ENCODE data around the gene UBE2U. TPM values are rescaled to one million over a fixed set of nuclear protein-coding genes. Genes with fewer than 3 reads are reported as not detected.

The UBE2U gene
- total and polyA plus RNA-seq, 4 donors, result not detected

- ATAC-seq (ENCODE audit: low FRiP score), result no peak
- 68% methylated on average over 1 of the region's 1 CpG for WGBS, 2 donors
- no peaks in the 10 kb centered on the region for H3K27me3 ChIP-seq (ENCODE audit: control insufficient read depth in 1 of 2, insufficient read depth in 2 of 2, low read length in 1 of 2)
- no peaks in the 10 kb centered on the region for H3K36me3 ChIP-seq (ENCODE audit: control insufficient read depth in 1 of 2, insufficient read depth in 2 of 2, low read length in 1 of 2)
- H3K9me3 ChIP-seq (ENCODE audit: control insufficient read depth, low read length), result no peaks in the 10 kb centered on the region
- intact Hi-C loops (cut with DNase I), result loop anchor here (5.0 kb wide), 2 partner anchors 408 to 553 kb away; no protein-coding TSS in a partner anchor
- no peaks in the 10 kb centered on the region for H3K4me1 ChIP-seq (ENCODE audit: control insufficient read depth in 1 of 2, insufficient read depth in 2 of 2, low read length in 2 of 2)
- no peak overlapping the region for H3K4me3 ChIP-seq (ENCODE audit: low read length in 2 of 2)
- H3K27ac ChIP-seq (ENCODE audit: low read depth in 1 of 2, low read length in 2 of 2), result no peak overlapping the region
- no peak for DNase-seq
These were observed 66.1 kb downstream of the UBE2U start for GRCh38 chr1:64269558-64269884.

GRCh38 chr1:64280001-64280400 lies 76.6 kb downstream of the UBE2U start:
- Histone ChIP-seq H3K4me3 (ENCODE audit: low read length in 2 of 2) (no peak overlapping the region), H3K9me3 (ENCODE audit: control insufficient read depth, low read length) (no peaks in the 10 kb centered on the region), H3K27me3 (ENCODE audit: control insufficient read depth in 1 of 2, insufficient read depth in 2 of 2, low read length in 1 of 2) (peaks cover 0 to 2% of the 10 kb centered on the region in 2 donors), H3K27ac (ENCODE audit: low read depth in 1 of 2, low read length in 2 of 2) (no peak overlapping the region), H3K36me3 (ENCODE audit: control insufficient read depth in 1 of 2, insufficient read depth in 2 of 2, low read length in 1 of 2) (no peaks in the 10 kb centered on the region), H3K4me1 (ENCODE audit: control insufficient read depth in 1 of 2, insufficient read depth in 2 of 2, low read length in 2 of 2) (no peaks in the 10 kb centered on the region)
- DNase-seq (no peak), ATAC-seq (ENCODE audit: low FRiP score) (no peak)
- intact Hi-C loops (cut with DNase I), result no loop called here
- WGBS, 2 donors, result 92% methylated on average over 4 of the region's 4 CpGs

DNA sequence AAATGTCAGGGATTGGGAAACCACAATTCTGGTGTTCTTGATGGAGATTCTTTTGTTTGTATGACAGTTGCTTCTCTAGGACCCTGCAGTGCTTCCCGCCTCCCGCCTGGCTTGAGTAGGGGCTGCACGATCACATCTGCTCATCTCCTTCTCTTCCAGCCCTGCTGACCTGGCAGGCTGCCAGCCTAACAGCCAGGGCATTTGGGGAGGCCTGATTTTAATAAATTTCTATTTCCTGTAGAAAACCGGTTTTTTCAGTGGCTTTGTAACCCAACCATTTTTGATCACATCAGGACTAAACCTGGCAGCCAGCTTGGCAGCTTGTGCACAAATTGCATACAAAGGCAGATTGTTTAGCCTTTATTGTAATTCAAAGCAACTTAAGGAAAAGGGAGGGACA lies 78.9 kb downstream of the UBE2U start:
- ATAC-seq (ENCODE audit: low FRiP score) (no peak), DNase-seq (no peak)
- no peak overlapping the region for H3K4me3 ChIP-seq (ENCODE audit: low read length in 2 of 2)
- H3K36me3 ChIP-seq (ENCODE audit: control insufficient read depth in 1 of 2, insufficient read depth in 2 of 2, low read length in 1 of 2), result no peaks in the 10 kb centered on the region
- no peaks in the 10 kb centered on the region for H3K4me1 ChIP-seq (ENCODE audit: control insufficient read depth in 1 of 2, insufficient read depth in 2 of 2, low read length in 2 of 2)
- peaks cover 0 to 2% of the 10 kb centered on the region in 2 donors for H3K27me3 ChIP-seq (ENCODE audit: control insufficient read depth in 1 of 2, insufficient read depth in 2 of 2, low read length in 1 of 2)
- H3K27ac ChIP-seq (ENCODE audit: low read depth in 1 of 2, low read length in 2 of 2), result no peak overlapping the region
- intact Hi-C loops (cut with DNase I), result no loop called here
- no peaks in the 10 kb centered on the region for H3K9me3 ChIP-seq (ENCODE audit: control insufficient read depth, low read length)
- WGBS, 2 donors, result 71% methylated on average over 4 of the region's 4 CpGs

DNA sequence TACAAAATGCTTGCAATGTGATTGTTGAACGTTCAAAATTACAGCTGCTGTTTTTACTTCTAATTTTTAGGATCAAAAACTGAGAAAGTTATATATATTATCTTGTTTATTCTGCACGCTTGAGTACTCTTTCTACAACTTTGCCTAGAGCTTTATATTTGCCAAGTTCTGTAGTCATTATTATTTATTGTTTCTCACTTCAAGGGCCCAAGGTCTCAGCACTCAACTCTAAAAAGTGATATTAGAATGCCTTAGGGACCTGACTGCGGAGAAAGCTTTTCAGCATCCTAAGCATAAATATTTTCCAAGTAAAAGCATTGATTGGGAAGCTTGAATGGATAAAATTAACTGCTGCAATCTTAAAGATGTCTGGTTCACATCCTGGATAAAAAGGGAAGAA lies 83.6 kb downstream of the UBE2U start:
- intact Hi-C loops (cut with DNase I), result no loop called here
- Histone ChIP-seq H3K4me3 (ENCODE audit: low read length in 2 of 2) (no peak overlapping the region), H3K27me3 (ENCODE audit: control insufficient read depth in 1 of 2, insufficient read depth in 2 of 2, low read length in 1 of 2) (peaks cover 0 to 2% of the 10 kb centered on the region in 2 donors)

GRCh38 chr1:64290420-64290819 lies 87.0 kb downstream of the UBE2U start:
- Histone ChIP-seq H3K4me3 (ENCODE audit: low read length in 2 of 2) (no peak overlapping the region), H3K9me3 (ENCODE audit: control insufficient read depth, low read length) (peaks cover 2% of the 10 kb centered on the region), H3K36me3 (ENCODE audit: control insufficient read depth in 1 of 2, insufficient read depth in 2 of 2, low read length in 1 of 2) (no peaks in the 10 kb centered on the region), H3K4me1 (ENCODE audit: control insufficient read depth in 1 of 2, insufficient read depth in 2 of 2, low read length in 2 of 2) (no peaks in the 10 kb centered on the region), H3K27ac (ENCODE audit: low read depth in 1 of 2, low read length in 2 of 2) (no peak overlapping the region), H3K27me3 (ENCODE audit: control insufficient read depth in 1 of 2, insufficient read depth in 2 of 2, low read length in 1 of 2) (no peaks in the 10 kb centered on the region)
- 64 to 98% methylated on average over 1 of the region's 1 CpG for whole genome bisulfite sequencing, 2 donors
- DNase-seq (no peak), ATAC-seq (ENCODE audit: low FRiP score) (no peak)
- intact Hi-C loops (cut with DNase I), result no loop called here

More for the DNA sequence above, 83.6 kb downstream of the UBE2U start:
- Histone ChIP-seq H3K36me3 (ENCODE audit: control insufficient read depth in 1 of 2, insufficient read depth in 2 of 2, low read length in 1 of 2) (no peaks in the 10 kb centered on the region), H3K27ac (ENCODE audit: low read depth in 1 of 2, low read length in 2 of 2) (no peak overlapping the region), H3K4me1 (ENCODE audit: control insufficient read depth in 1 of 2, insufficient read depth in 2 of 2, low read length in 2 of 2) (no peaks in the 10 kb centered on the region), H3K9me3 (ENCODE audit: control insufficient read depth, low read length) (no peaks in the 10 kb centered on the region)
- DNase-seq (no peak), ATAC-seq (ENCODE audit: low FRiP score) (no peak)
- WGBS, 2 donors, result 11 to 38% methylated on average over 3 of the region's 3 CpGs

DNA sequence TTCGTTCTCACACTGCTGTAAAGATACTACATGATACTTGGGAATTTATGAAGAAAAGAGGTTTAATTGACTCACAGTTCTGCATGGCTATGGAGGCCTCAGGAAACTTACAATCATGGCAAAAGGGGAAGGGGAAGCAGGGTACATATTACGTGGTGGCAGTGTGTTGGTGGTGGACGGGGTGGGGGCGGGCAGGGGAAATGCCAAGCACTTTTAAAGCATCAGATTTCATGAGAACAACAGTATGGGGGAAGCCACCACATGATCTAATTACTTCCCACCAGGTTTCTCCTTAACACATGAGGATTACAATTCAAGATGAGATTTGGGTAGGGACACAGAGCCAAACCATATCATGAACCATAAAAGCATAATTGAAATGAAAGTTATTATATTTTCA lies 88.5 kb downstream of the UBE2U start:
- Histone ChIP-seq H3K4me1 (ENCODE audit: control insufficient read depth in 1 of 2, insufficient read depth in 2 of 2, low read length in 2 of 2) (no peaks in the 10 kb centered on the region), H3K36me3 (ENCODE audit: control insufficient read depth in 1 of 2, insufficient read depth in 2 of 2, low read length in 1 of 2) (no peaks in the 10 kb centered on the region), H3K27me3 (ENCODE audit: control insufficient read depth in 1 of 2, insufficient read depth in 2 of 2, low read length in 1 of 2) (peaks cover 0 to under 1% of the 10 kb centered on the region in 2 donors), H3K27ac (ENCODE audit: low read depth in 1 of 2, low read length in 2 of 2) (no peak overlapping the region), H3K9me3 (ENCODE audit: control insufficient read depth, low read length) (peaks cover 3% of the 10 kb centered on the region), H3K4me3 (ENCODE audit: low read length in 2 of 2) (no peak overlapping the region)
- WGBS, 2 donors, result 80 to 85% methylated on average over 4 of the region's 4 CpGs
- intact Hi-C loops (cut with DNase I), result no loop called here
- no peak for DNase-seq
- ATAC-seq (ENCODE audit: low FRiP score), result no peak

GRCh38 chr1:64292399-64292798 lies 89.0 kb downstream of the UBE2U start:
- WGBS, 2 donors, result 86 to 90% methylated on average over 1 of the region's 1 CpG
- no peak for ATAC-seq (ENCODE audit: low FRiP score)
- H3K36me3 ChIP-seq (ENCODE audit: control insufficient read depth in 1 of 2, insufficient read depth in 2 of 2, low read length in 1 of 2), result no peaks in the 10 kb centered on the region
- no peak overlapping the region for H3K4me3 ChIP-seq (ENCODE audit: low read length in 2 of 2)
- no peak overlapping the region for H3K27ac ChIP-seq (ENCODE audit: low read depth in 1 of 2, low read length in 2 of 2)
- no peaks in the 10 kb centered on the region for H3K4me1 ChIP-seq (ENCODE audit: control insufficient read depth in 1 of 2, insufficient read depth in 2 of 2, low read length in 2 of 2)
- DNase-seq, result no peak
- peaks cover 5% of the 10 kb centered on the region for H3K9me3 ChIP-seq (ENCODE audit: control insufficient read depth, low read length)
- peaks cover 0 to 2% of the 10 kb centered on the region in 2 donors for H3K27me3 ChIP-seq (ENCODE audit: control insufficient read depth in 1 of 2, insufficient read depth in 2 of 2, low read length in 1 of 2)
- intact Hi-C loops (cut with DNase I), result no loop called here

DNA sequence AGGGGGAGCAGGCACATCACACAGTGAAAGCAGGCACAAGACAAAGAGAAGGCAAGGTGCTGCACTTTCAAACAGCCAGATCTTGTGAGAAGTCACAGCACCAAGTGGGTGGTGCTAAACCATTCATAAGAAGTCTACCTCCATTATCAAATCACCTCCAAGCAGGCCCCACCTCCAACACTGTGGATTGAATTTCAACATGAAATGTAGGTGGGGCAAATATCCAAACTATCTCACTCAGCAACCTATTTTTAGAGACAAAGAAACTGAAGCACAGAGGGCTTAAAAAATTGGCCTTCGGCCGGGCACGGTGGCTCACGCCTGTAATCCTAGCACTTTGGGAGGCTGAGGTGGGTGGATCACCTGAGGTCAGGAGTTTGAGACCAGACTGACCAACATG lies 90.4 kb downstream of the UBE2U start:
- no peak for ATAC-seq (ENCODE audit: low FRiP score)
- intact Hi-C loops (cut with DNase I), result no loop called here
- Histone ChIP-seq H3K9me3 (ENCODE audit: control insufficient read depth, low read length) (peaks cover 5% of the 10 kb centered on the region), H3K4me1 (ENCODE audit: control insufficient read depth in 1 of 2, insufficient read depth in 2 of 2, low read length in 2 of 2) (no peaks in the 10 kb centered on the region), H3K4me3 (ENCODE audit: low read length in 2 of 2) (no peak overlapping the region), H3K27me3 (ENCODE audit: control insufficient read depth in 1 of 2, insufficient read depth in 2 of 2, low read length in 1 of 2) (peaks cover 0 to 2% of the 10 kb centered on the region in 2 donors), H3K36me3 (ENCODE audit: control insufficient read depth in 1 of 2, insufficient read depth in 2 of 2, low read length in 1 of 2) (no peaks in the 10 kb centered on the region), H3K27ac (ENCODE audit: low read depth in 1 of 2, low read length in 2 of 2) (no peak overlapping the region)
- DNase-seq, result no peak
- WGBS, 2 donors, result 83 to 85% methylated on average over 4 of the region's 4 CpGs

- Histone ChIP-seq H3K4me3 (ENCODE audit: low read length in 2 of 2) (no peak overlapping the region), H3K36me3 (ENCODE audit: control insufficient read depth in 1 of 2, insufficient read depth in 2 of 2, low read length in 1 of 2) (no peaks in the 10 kb centered on the region), H3K27ac (ENCODE audit: low read depth in 1 of 2, low read length in 2 of 2) (no peak overlapping the region), H3K4me1 (ENCODE audit: control insufficient read depth in 1 of 2, insufficient read depth in 2 of 2, low read length in 2 of 2) (no peaks in the 10 kb centered on the region), H3K27me3 (ENCODE audit: control insufficient read depth in 1 of 2, insufficient read depth in 2 of 2, low read length in 1 of 2) (peaks cover 0 to 2% of the 10 kb centered on the region in 2 donors), H3K9me3 (ENCODE audit: control insufficient read depth, low read length) (peaks cover 5% of the 10 kb centered on the region)
- intact Hi-C loops (cut with DNase I), result no loop called here
- ATAC-seq (ENCODE audit: low FRiP score) (no peak), DNase-seq (no peak)
- 42% methylated on average over 2 of the region's 2 CpGs for WGBS, 2 donors
These were observed 91.7 kb downstream of the UBE2U start for GRCh38 chr1:64295136-64295535.
